GM12801 (cell line): Measurements from ENCODE around the gene UBR2.

ENCODE experiments used
- CTCF ChIP-seq: IDR thresholded peaks from one replicate; pipeline ENCODE4 v1.5.1; 2011; ENCODE audit warnings: control low read depth; ENCODE audit not compliant: insufficient read length; ENCODE audit errors: extremely low read depth

UBR2 gene

GRCh38 chr6:42563697-42564505, at the start of gene UBR2:
TSS of gene UBR2 (plus strand) at chr6:42564029. CDS start at chr6:42564320, 291 bp downstream.
- TF ChIP-seq CTCF: no peak

GRCh38 chr6:42514745-42515144, 49.1 kb upstream of the UBR2 start:
- TF ChIP-seq CTCF: no peak

- no peak for TF ChIP-seq CTCF
Measured at GRCh38 chr6:42519779-42520178, 44.0 kb upstream of the UBR2 start.

- TF ChIP-seq CTCF: no peak
Measured at GRCh38 chr6:42520786-42521607, 42.8 kb upstream of the UBR2 start.

GRCh38 chr6:42522036-42522435, 41.8 kb upstream of the UBR2 start:
- no peak for TF ChIP-seq CTCF

- no peak for TF ChIP-seq CTCF
Measured at GRCh38 chr6:42522942-42523814, 40.7 kb upstream of the UBR2 start.

- no peak for TF ChIP-seq CTCF
Measured at GRCh38 chr6:42525206-42525605, 38.6 kb upstream of the UBR2 start.
